Astrocyte (in vitro differentiated cells and primary cell): Measurements from ENCODE around the gene GNA15.

Source experiments
- CTCF ChIP-seq: IDR thresholded peaks from 2 replicates; pipeline ENCODE4 v1.5.1; 2011; ENCODE audit warnings: low read depth, mild to moderate bottlenecking, inconsistent platforms, low read length, moderate library complexity; ENCODE audit not compliant: insufficient read depth
- EZH2 ChIP-seq: IDR thresholded peaks from 2 replicates; pipeline ENCODE4 v1.6.1; 2012; ENCODE audit warnings: mild to moderate bottlenecking, low read length, inconsistent platforms; ENCODE audit not compliant: insufficient read depth

GRCh38 chr19:3186891-3187661 is 51.2 kb downstream of the GNA15 start:
- no peak for TF ChIP-seq CTCF
- TF ChIP-seq EZH2: no peak
